Measurements from ENCODE around the gene LMF1.

GRCh38 chr16:878886-879285, 91.9 kb downstream of the LMF1 start:
- TF ChIP-seq CTCF (IDR thresholded peaks at IDR 0.05), result no peak
- TF ChIP-seq POLR2A (IDR thresholded peaks at IDR 0.05), result no peak
